ENCODE measurements around the gene CDK5R1. TPM values are rescaled to one million over a fixed set of nuclear protein-coding genes. Genes with fewer than 3 reads are reported as not detected.

CDK5R1 gene
- total RNA-seq, 4 donors from 2014 or later, result 1.3 to 41.2 (median 2.4) TPM

- no peak for DNase-seq
- Histone ChIP-seq H3K4me3 (no peak overlapping the region), H3K36me3 (no peaks in the 10 kb centered on the region), H3K27ac (peak overlapping the region; percentile 36 to 71 (median 62)), H3K27me3 (no peaks in the 10 kb centered on the region), H3K9me3 (no peaks in the 10 kb centered on the region), H3K4me1 (peaks cover 0 to 12% (median 3%) of the 10 kb centered on the region in 4 donors)
- TF ChIP-seq CTCF (IDR thresholded peaks at IDR 0.05), result no peak
- no peak for TF ChIP-seq EP300 (IDR thresholded peaks at IDR 0.05; ENCODE audit: low read depth)
- TF ChIP-seq POLR2AphosphoS5 (IDR thresholded peaks at IDR 0.05), result no peak
- TF ChIP-seq POLR2A (IDR thresholded peaks at IDR 0.05), result no peak
- 87 to 88% methylated on average over 5 to 17 of the region's 18 CpGs for WGBS, 2 donors (ENCODE audit: low coverage in 1 of 2)
- intact Hi-C loops (cut with DNase I; ENCODE audit: low total_unique reads) (no loop called here), in situ Hi-C loops (cut with MboI; ENCODE audit: low pct_ligation_motif_present in 1 of 4, low pct_unique_long_range_greater_than_20kb in 1 of 4, low sequenced_read_pairs in 3 of 4) (no loop called here)
Observed at GRCh38 chr17:32504166-32504990, 17.6 kb downstream of the CDK5R1 start.

DNA sequence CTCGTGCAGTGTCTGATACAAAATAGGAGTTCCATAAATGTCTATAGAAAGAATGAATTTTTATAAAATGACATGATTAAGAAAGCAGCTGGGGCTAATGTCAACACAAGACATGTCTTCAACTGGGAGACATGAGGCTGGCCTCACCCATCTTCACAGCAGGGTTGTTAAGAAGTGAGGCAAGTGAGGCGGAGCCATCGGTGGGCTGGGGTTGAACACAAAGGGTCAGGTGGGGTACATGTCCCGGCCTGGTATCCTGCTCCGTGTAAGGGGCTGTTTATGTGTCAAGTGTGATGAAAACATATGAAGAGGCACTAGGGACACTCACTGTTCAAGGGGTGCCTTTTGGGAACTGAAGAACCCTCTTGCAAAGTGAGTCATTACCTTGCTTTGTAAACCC is 22.1 kb downstream of the CDK5R1 start:
- Histone ChIP-seq H3K36me3 (no peaks in the 10 kb centered on the region), H3K4me3 (no peak overlapping the region), H3K9me3 (no peaks in the 10 kb centered on the region), H3K27me3 (no peaks in the 10 kb centered on the region), H3K4me1 (peaks cover 0 to 12% (median 2%) of the 10 kb centered on the region in 4 donors), H3K27ac (no peak overlapping the region)
- DNase-seq, result no peak
- intact Hi-C loops (cut with DNase I; ENCODE audit: low total_unique reads) (no loop called here), in situ Hi-C loops (cut with MboI; ENCODE audit: low pct_ligation_motif_present in 1 of 4, low pct_unique_long_range_greater_than_20kb in 1 of 4, low sequenced_read_pairs in 3 of 4) (no loop called here)
- 89 to 100% methylated on average over 3 to 5 of the region's 5 CpGs for WGBS, 2 donors (ENCODE audit: low coverage in 1 of 2)
- TF ChIP-seq CTCF (IDR thresholded peaks at IDR 0.05) (no peak), POLR2A (IDR thresholded peaks at IDR 0.05) (no peak), POLR2AphosphoS5 (IDR thresholded peaks at IDR 0.05) (no peak), EP300 (IDR thresholded peaks at IDR 0.05; ENCODE audit: low read depth) (no peak)

DNA sequence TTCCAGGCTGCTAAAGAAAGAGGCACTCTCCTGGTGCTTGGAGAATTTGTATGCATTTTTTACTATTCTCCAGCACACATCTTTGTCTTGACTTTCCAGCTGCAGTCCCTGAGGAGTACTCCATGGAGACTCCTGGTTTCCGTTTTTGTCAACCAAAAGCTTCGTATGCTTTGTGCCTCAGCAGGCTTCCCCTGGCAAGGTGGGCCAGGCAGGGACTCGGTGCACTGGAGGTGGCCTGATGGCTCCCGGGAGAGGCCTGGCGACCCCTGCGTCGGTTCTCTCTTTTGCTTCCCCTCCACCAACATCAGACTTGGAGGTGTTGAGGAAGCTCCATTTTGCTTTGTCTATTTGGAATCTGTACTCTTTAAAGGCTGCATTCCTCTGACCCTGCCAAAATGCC is 23.7 kb downstream of the CDK5R1 start:
- Histone ChIP-seq H3K36me3 (no peaks in the 10 kb centered on the region), H3K27me3 (no peaks in the 10 kb centered on the region), H3K9me3 (no peaks in the 10 kb centered on the region), H3K4me1 (no peaks in the 10 kb centered on the region), H3K27ac (no peak overlapping the region), H3K4me3 (no peak overlapping the region)
- TF ChIP-seq CTCF (IDR thresholded peaks at IDR 0.05), result no peak
- TF ChIP-seq POLR2AphosphoS5 (IDR thresholded peaks at IDR 0.05), result no peak
- TF ChIP-seq EP300 (IDR thresholded peaks at IDR 0.05; ENCODE audit: low read depth), result no peak
- TF ChIP-seq POLR2A (IDR thresholded peaks at IDR 0.05), result no peak
- intact Hi-C loops (cut with DNase I; ENCODE audit: low total_unique reads), result no loop called here
- WGBS, 2 donors (ENCODE audit: low coverage in 1 of 2), result 92% methylated on average over 7 of the region's 7 CpGs; no CpG with 5 or more reads in 1 of the 2 donors
- in situ Hi-C loops (cut with MboI; ENCODE audit: low pct_ligation_motif_present in 1 of 4, low pct_unique_long_range_greater_than_20kb in 1 of 4, low sequenced_read_pairs in 3 of 4), result no loop called here
- DNase-seq, result no peak

DNA sequence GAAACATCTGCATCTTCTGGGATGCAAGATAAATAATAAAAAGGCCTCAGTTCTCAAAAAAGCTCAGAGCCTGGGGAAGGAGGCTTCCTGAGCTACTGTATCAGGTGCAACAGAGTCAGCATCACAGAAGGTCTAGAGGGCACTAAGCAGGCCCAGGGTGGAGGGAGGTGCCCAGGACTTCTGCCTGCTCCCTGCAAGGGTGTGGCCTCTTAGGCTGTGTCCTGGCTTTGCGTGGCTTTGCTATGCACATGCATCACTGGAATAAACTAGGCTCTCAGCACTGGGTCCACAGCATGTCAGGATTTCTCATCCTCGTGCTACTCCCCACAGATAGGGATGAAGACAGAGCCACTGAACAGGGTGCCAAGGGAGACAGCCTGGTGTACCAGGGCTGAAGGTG is 25.5 kb downstream of the CDK5R1 start:
- DNase-seq, result no peak
- in situ Hi-C loops (cut with MboI; ENCODE audit: low pct_ligation_motif_present in 1 of 4, low pct_unique_long_range_greater_than_20kb in 1 of 4, low sequenced_read_pairs in 3 of 4) (no loop called here), intact Hi-C loops (cut with DNase I; ENCODE audit: low total_unique reads) (no loop called here)
- 88% methylated on average over 2 of the region's 2 CpGs; no CpG with 5 or more reads in 1 of the 2 donors for WGBS, 2 donors (ENCODE audit: low coverage in 1 of 2)
- Histone ChIP-seq H3K27me3 (no peaks in the 10 kb centered on the region), H3K36me3 (no peaks in the 10 kb centered on the region), H3K4me3 (no peak overlapping the region), H3K9me3 (no peaks in the 10 kb centered on the region), H3K27ac (no peak overlapping the region), H3K4me1 (no peaks in the 10 kb centered on the region)
- no peak for TF ChIP-seq POLR2A (IDR thresholded peaks at IDR 0.05)

Data from transverse colon (tissue), 4 donors.